ENCODE measurements around the gene IL36RN.

DNA sequence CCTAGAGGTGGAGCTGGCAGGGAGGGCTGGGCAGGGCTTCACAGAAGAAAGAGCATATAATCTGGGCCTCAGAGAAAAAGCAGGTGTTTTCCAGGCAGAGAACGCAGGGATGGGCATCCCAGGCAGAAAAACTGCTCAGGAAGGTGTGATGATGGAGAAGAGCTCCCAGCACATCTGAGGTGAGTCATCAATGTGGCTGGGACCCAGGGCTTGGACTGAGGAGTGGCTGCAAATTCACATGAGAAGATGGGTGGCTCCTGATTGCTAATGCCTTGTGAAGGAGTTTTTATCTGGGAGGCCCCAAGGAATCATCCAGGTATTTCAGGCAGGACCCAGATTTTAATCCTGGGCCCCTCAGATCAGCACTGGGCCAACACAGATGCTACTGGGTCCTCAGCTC lies 18.9 kb downstream of the IL36RN start:
- TF ChIP-seq ZFP36 (IDR thresholded peaks at IDR 0.05; ENCODE audit: borderline replicate concordance, partially characterized antibody) (no peak), POLR2A (IDR thresholded peaks at IDR 0.05; ENCODE audit: low read length) (no peak)

Measured in A549 (cell line).